ENCODE data around the gene STARD13. TPM values are rescaled to one million over a fixed set of nuclear protein-coding genes. Genes with fewer than 3 reads are reported as not detected.

Gene STARD13, protein sequence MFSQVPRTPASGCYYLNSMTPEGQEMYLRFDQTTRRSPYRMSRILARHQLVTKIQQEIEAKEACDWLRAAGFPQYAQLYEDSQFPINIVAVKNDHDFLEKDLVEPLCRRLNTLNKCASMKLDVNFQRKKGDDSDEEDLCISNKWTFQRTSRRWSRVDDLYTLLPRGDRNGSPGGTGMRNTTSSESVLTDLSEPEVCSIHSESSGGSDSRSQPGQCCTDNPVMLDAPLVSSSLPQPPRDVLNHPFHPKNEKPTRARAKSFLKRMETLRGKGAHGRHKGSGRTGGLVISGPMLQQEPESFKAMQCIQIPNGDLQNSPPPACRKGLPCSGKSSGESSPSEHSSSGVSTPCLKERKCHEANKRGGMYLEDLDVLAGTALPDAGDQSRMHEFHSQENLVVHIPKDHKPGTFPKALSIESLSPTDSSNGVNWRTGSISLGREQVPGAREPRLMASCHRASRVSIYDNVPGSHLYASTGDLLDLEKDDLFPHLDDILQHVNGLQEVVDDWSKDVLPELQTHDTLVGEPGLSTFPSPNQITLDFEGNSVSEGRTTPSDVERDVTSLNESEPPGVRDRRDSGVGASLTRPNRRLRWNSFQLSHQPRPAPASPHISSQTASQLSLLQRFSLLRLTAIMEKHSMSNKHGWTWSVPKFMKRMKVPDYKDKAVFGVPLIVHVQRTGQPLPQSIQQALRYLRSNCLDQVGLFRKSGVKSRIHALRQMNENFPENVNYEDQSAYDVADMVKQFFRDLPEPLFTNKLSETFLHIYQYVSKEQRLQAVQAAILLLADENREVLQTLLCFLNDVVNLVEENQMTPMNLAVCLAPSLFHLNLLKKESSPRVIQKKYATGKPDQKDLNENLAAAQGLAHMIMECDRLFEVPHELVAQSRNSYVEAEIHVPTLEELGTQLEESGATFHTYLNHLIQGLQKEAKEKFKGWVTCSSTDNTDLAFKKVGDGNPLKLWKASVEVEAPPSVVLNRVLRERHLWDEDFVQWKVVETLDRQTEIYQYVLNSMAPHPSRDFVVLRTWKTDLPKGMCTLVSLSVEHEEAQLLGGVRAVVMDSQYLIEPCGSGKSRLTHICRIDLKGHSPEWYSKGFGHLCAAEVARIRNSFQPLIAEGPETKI
- total RNA-seq (2014; rRNA removed): 24.3 and 26.6 TPM in 2 replicates
- percentile 79 among the genes with signal in this experiment for Bru-seq, nascent RNA
- BruChase-seq, experiment 1, labeled RNA remaining after a 6-hour chase: percentile 65 among the genes with signal in this experiment
- percentile 71 among the genes with signal in this experiment for BruChase-seq, experiment 2, labeled RNA remaining after a 2-hour chase
- long read RNA-seq, partial matches to known transcripts: 11 of 22 reads
- long read RNA-seq, other reads (novel, unspliced or antisense): 11 of 22 reads

DNA sequence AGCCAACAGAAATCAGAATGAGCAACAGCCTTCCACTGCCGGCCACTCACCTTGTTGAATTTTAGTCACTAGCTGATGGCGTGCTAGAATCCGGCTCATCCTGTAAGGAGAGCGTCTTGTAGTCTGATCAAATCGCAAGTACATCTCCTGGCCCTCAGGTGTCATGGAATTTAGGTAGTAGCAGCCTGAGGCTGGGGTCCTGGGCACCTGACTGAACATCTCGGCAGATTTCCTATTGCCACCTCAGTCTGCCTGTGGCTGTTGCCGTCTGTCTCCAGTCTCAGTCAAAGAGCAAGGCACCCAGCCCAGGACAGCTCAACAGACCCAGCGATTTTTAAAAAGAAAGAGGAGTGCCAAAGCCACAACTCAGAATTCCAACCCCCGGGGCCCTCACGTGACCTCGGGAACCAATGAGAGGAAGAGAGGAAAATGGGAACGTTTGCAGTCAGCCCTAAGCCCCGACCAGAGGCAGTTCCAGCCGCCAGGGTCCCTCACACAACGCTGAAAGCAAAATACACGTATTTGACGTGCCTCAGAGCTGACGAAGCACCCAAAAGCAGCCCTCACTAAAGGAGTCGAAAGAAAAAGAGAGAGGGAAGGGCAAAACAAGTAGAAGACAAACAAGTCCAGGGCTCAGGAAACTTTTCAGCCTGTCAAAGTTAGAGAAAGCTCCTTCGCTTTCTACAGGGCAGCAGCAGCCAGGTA lies at the start of gene STARD13:
STARD13 (minus strand) TSS at position 336 of the 705 bp plus-strand sequence; CDS start at position 219, 117 bp downstream.
- BruUV-seq (replicated peaks): no TSS peak
- POLR2A ChIA-PET (ENCODE audit: unreplicated experiment): interaction anchor here (0.6 to 1.1 kb wide), 6 partner anchors 34 to 257 kb away, joined by 3 to 6 read pairs (median 4); no protein-coding TSS in a partner anchor
- Histone ChIP-seq H3K9ac (ENCODE audit: low read length) (peak within 1 kb of the TSS; percentile 84), H2AFZ (ENCODE audit: low read length) (peak within 1 kb of the TSS; percentile 66), H3K9me2 (replicated peaks; ENCODE audit: low read length) (no peaks in the 10 kb centered on the region), H3K27me3 (ENCODE audit: low read length) (no peaks in the 10 kb centered on the region), H3K36me3 (ENCODE audit: low read depth, low read length) (no peaks in the 10 kb centered on the region; the same call in 1 of the 2 replicates), H3K27ac (ENCODE audit: low read length) (peak within 1 kb of the TSS; percentile 95), H3K79me2 (ENCODE audit: low read length) (peaks cover 49% of the 10 kb centered on the region), H3K4me3 (ENCODE audit: low read length) (peak within 1 kb of the TSS; percentile 83), H3K4me2 (ENCODE audit: low read length) (peak within 1 kb of the TSS; percentile 92), H3K9me3 (ENCODE audit: low read length) (no peaks in the 10 kb centered on the region), H3K4me1 (ENCODE audit: insufficient read depth, low read length) (peaks cover 37% of the 10 kb centered on the region), H4K20me1 (ENCODE audit: low read length) (no peaks in the 10 kb centered on the region), H3F3A (ENCODE audit: low read length, unreplicated experiment) (peaks cover 12% of the 10 kb centered on the region)
- TF ChIP-seq EZH2 (IDR thresholded peaks at IDR 0.05; ENCODE audit: low read length, unreplicated experiment): no peak
- TF ChIP-seq, protein P1, sequence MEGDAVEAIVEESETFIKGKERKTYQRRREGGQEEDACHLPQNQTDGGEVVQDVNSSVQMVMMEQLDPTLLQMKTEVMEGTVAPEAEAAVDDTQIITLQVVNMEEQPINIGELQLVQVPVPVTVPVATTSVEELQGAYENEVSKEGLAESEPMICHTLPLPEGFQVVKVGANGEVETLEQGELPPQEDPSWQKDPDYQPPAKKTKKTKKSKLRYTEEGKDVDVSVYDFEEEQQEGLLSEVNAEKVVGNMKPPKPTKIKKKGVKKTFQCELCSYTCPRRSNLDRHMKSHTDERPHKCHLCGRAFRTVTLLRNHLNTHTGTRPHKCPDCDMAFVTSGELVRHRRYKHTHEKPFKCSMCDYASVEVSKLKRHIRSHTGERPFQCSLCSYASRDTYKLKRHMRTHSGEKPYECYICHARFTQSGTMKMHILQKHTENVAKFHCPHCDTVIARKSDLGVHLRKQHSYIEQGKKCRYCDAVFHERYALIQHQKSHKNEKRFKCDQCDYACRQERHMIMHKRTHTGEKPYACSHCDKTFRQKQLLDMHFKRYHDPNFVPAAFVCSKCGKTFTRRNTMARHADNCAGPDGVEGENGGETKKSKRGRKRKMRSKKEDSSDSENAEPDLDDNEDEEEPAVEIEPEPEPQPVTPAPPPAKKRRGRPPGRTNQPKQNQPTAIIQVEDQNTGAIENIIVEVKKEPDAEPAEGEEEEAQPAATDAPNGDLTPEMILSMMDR (conservative IDR thresholded peaks at IDR 0.05; ENCODE audit: low read depth, low read length): peak; percentile 25; the same call in 1 of the 2 replicates
- no peak for TF ChIP-seq EZH2phosphoT487 (IDR thresholded peaks at IDR 0.05; ENCODE audit: borderline replicate concordance, low read length)
- DNase-seq (peak; percentile 96), ATAC-seq (peak; percentile 89)
- CTCF ChIA-PET: interaction anchor here (0.6 to 1.2 kb wide), 4 partner anchors 58 to 202 kb away, joined by 3 to 7 read pairs (median 4); no protein-coding TSS in a partner anchor
- intact Hi-C loops (cut with micrococcal nuclease): loop anchor here (1.0 to 10.0 kb wide), 6 partner anchors 63 to 701 kb away; partner anchors contain the start of gene PDS5B

DNA sequence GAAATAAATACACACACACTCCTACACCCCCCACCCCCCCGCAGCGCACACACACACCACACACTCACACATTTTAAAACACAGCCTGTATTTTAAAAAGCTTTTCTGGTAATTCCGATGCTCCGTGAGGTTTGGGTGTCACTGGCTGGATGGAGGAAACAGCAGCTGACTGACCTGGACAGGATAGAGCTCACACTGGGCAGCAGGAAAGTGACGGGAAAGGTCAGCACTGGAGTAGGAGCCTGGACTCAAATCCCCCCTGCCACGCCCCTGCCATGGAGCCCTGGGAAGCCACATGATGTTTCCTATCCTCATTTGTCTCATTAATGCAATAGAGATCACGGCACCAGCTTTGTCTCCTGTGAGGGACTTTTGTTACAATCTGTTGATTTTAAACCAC lies 49.3 kb upstream of the STARD13 start:
- Histone ChIP-seq H2AFZ (ENCODE audit: low read length) (no peak overlapping the region), H4K20me1 (ENCODE audit: low read length) (no peaks in the 10 kb centered on the region), H3K27ac (ENCODE audit: low read length) (no peak overlapping the region), H3K79me2 (ENCODE audit: low read length) (peaks cover 25% of the 10 kb centered on the region), H3K9me2 (replicated peaks; ENCODE audit: low read length) (no peaks in the 10 kb centered on the region), H3K36me3 (ENCODE audit: low read depth, low read length) (no peaks in the 10 kb centered on the region), H3K9me3 (ENCODE audit: low read length) (no peaks in the 10 kb centered on the region), H3K4me1 (ENCODE audit: insufficient read depth, low read length) (no peaks in the 10 kb centered on the region), H3K27me3 (ENCODE audit: low read length) (no peaks in the 10 kb centered on the region), H3K9ac (ENCODE audit: low read length) (no peak overlapping the region), H3K4me3 (ENCODE audit: low read length) (no peak overlapping the region), H3F3A (ENCODE audit: low read length, unreplicated experiment) (no peaks in the 10 kb centered on the region), H3K4me2 (ENCODE audit: low read length) (no peak overlapping the region)
- BruUV-seq (replicated peaks): no TSS peak
- ChIA-PET POLR2A (ENCODE audit: unreplicated experiment) (no interaction called here), CTCF (no interaction called here)
- TF ChIP-seq EZH2 (IDR thresholded peaks at IDR 0.05; ENCODE audit: low read length, unreplicated experiment): no peak
- TF ChIP-seq, protein P1 (conservative IDR thresholded peaks at IDR 0.05; ENCODE audit: low read depth, low read length): no peak
- intact Hi-C loops (cut with micrococcal nuclease): no loop called here
- no peak for DNase-seq
- ATAC-seq: no peak
